NK-92 (cell line): ENCODE measurements around the gene LRRC58.

Experiments
- DNase-seq: peaks from one replicate; lab custom pipeline; 2025; ENCODE audit not compliant: unreplicated experiment; lab: John Stamatoyannopoulos, UW

LRRC58 gene

GRCh38 chr3:120280566-120280965 lies 68.6 kb downstream of the LRRC58 start:
- DNase-seq: no peak

GRCh38 chr3:120280026-120280425 lies 69.1 kb downstream of the LRRC58 start:
- DNase-seq: no peak

- DNase-seq: no peak
Measured at GRCh38 chr3:120276767-120277166, 72.4 kb downstream of the LRRC58 start.

- DNase-seq: no peak
Measured at GRCh38 chr3:120275618-120276017, 73.5 kb downstream of the LRRC58 start.

GRCh38 chr3:120274739-120275167 lies 74.4 kb downstream of the LRRC58 start:
- DNase-seq: no peak
